HepG2 (cell line): ENCODE results near the gene TTYH2. TPM values are rescaled to one million over a fixed set of nuclear protein-coding genes. Genes with fewer than 3 reads are reported as not detected.

Experiments
- CHD4 ChIP-seq: fragments of 200-600 bp; sonication (generic); IDR thresholded peaks from 2 replicates; pipeline ENCODE4 v1.7.0; 2017; ENCODE audit warnings: mild to moderate bottlenecking, low read length, borderline replicate concordance
- DNMT1 ChIP-seq: sonication (generic); formaldehyde crosslinking; IDR thresholded peaks from 2 replicates; pipeline ENCODE4 v1.5.1; 2020; ENCODE audit warnings: mild to moderate bottlenecking, missing genetic modification reagents
- E2F5 ChIP-seq: sonication (generic); formaldehyde crosslinking; conservative IDR thresholded peaks from 2 replicates; pipeline ENCODE4 v1.4.0; 2020; ENCODE audit warnings: missing genetic modification reagents
- ERF ChIP-seq: IDR thresholded peaks from 2 replicates; pipeline ENCODE4 v1.6.1; 2018; ENCODE audit warnings: missing biosample characterization, missing genetic modification reagents
- HBP1 ChIP-seq: IDR thresholded peaks from 2 replicates; pipeline ENCODE4 v1.6.1; 2016; ENCODE audit warnings: low read depth, control low read depth
- MBD4 ChIP-seq: IDR thresholded peaks from 2 replicates; pipeline ENCODE4 v1.6.1; 2012; ENCODE audit warnings: low read length, inconsistent platforms, borderline replicate concordance
- NBN ChIP-seq: fragments of 450-650 bp; conservative IDR thresholded peaks from 2 replicates; pipeline ENCODE4 v1.6.1; 2017
- POLR2A ChIP-seq, 2 experiments: IDR thresholded peaks; 2 replicates each; pipeline ENCODE4 v1.6.1; 2011; ENCODE audit warnings: low read depth in 2 of 2, low read length in 2 of 2, mild to moderate bottlenecking in 1 of 2, moderate library complexity in 1 of 2; ENCODE audit not compliant: insufficient read depth in 1 of 2
- RAD21 ChIP-seq: fragments of 450-650 bp; formaldehyde crosslinking; IDR thresholded peaks from 2 replicates; pipeline ENCODE4 v1.5.0; 2020; ENCODE audit warnings: mild to moderate bottlenecking
- SMAD3 ChIP-seq: sonication (generic); formaldehyde crosslinking; IDR thresholded peaks from 2 replicates; pipeline ENCODE4 v1.4.0; 2020; ENCODE audit warnings: missing genetic modification reagents
- SMC3 ChIP-seq: IDR thresholded peaks from 2 replicates; pipeline ENCODE4 v1.6.1; 2011; ENCODE audit warnings: low read length, improper control_type of control experiment
- SOX13 ChIP-seq, 3 experiments: fragments of 450-650 bp in 1 of 3; sonication (generic) in 1 of 3; formaldehyde crosslinking in 1 of 3; IDR thresholded peaks in 2 of 3; conservative IDR thresholded peaks in 1 of 3; 2 replicates each; pipeline versions ENCODE4 v1.5.0 to v1.6.1; 2016 to 2020; ENCODE audit warnings: antibody characterized with exemption in 1 of 3, mild to moderate bottlenecking in 1 of 3, missing compliant biosample characterization in 1 of 3, missing genetic modification reagents in 1 of 3, moderate library complexity in 1 of 3
- TBX3 ChIP-seq: fragments of 450-650 bp; IDR thresholded peaks from 2 replicates; pipeline ENCODE4 v1.6.1; 2017; ENCODE audit warnings: antibody characterized with exemption, mild to moderate bottlenecking, inconsistent platforms, borderline replicate concordance
- XBP1 ChIP-seq: sonication (generic); formaldehyde crosslinking; IDR thresholded peaks from 2 replicates; pipeline ENCODE4 v1.5.0; 2020; ENCODE audit warnings: missing genetic modification reagents
- YY1 ChIP-seq: IDR thresholded peaks from 2 replicates; pipeline ENCODE4 v1.6.1; 2011; ENCODE audit warnings: low read length, low read depth, moderate library complexity, mild to moderate bottlenecking; ENCODE audit not compliant: insufficient read depth, insufficient replicate concordance
- ZBTB42 ChIP-seq: sonication (generic); formaldehyde crosslinking; IDR thresholded peaks from 2 replicates; pipeline ENCODE4 v1.5.0; 2020; ENCODE audit warnings: mild to moderate bottlenecking, missing genetic modification reagents
- ZFP1 ChIP-seq: IDR thresholded peaks from 2 replicates; pipeline ENCODE4 v1.6.1; 2016
- ZFP90 ChIP-seq: sonication (generic); formaldehyde crosslinking; IDR thresholded peaks from 2 replicates; pipeline ENCODE4 v1.8.0; 2022; ENCODE audit warnings: missing genetic modification reagents, mild to moderate bottlenecking, inconsistent platforms, borderline replicate concordance
- ZNF180 ChIP-seq: sonication (generic); formaldehyde crosslinking; IDR thresholded peaks from 2 replicates; pipeline ENCODE4 v1.4.0; 2020; ENCODE audit warnings: low read depth, missing genetic modification reagents, borderline replicate concordance
- ZNF329 ChIP-seq: sonication (generic); formaldehyde crosslinking; IDR thresholded peaks from 2 replicates; pipeline ENCODE4 v1.9.0; 2021; ENCODE audit warnings: low read depth, mild to moderate bottlenecking, missing genetic modification reagents
- ZNF331 ChIP-seq: sonication (generic); formaldehyde crosslinking; IDR thresholded peaks from 2 replicates; pipeline ENCODE4 v1.4.0; 2020; ENCODE audit warnings: missing genetic modification reagents
- ZNF724P ChIP-seq: sonication (generic); formaldehyde crosslinking; IDR thresholded peaks from 2 replicates; pipeline ENCODE4 v1.8.0; 2022; ENCODE audit warnings: missing genetic modification reagents, borderline replicate concordance
- ZNF780A ChIP-seq: sonication (generic); formaldehyde crosslinking; IDR thresholded peaks from 2 replicates; pipeline ENCODE4 v1.8.0; 2022; ENCODE audit warnings: mild to moderate bottlenecking, missing genetic modification reagents, moderate library complexity
- ZNF891 ChIP-seq: sonication (generic); formaldehyde crosslinking; IDR thresholded peaks from 2 replicates; pipeline ENCODE4 v1.5.0; 2020; ENCODE audit warnings: mild to moderate bottlenecking, missing genetic modification reagents
- ZSCAN31 ChIP-seq: sonication (generic); formaldehyde crosslinking; IDR thresholded peaks from 2 replicates; pipeline ENCODE4 v1.5.0; 2020; ENCODE audit warnings: low read depth, mild to moderate bottlenecking, missing genetic modification reagents
- polyA plus RNA-seq, 8 experiments: library from polyadenylated mRNA; depleted of rRNA in 3 of 8; stranded (reverse) in 7 of 8; unstranded in 1 of 8; fragments of >200 nt; fragmentation: Illumina TruSeq in 4 of 8; extraction: Trizol in 4 of 8; gene quantifications; 2 replicates each; pipeline versions ENCODE4 v1.2.1 to v1.2.3, GENCODE V29; 2011 to 2016; ENCODE audit warnings: low read depth in 4 of 8, missing spikeins in 1 of 8, mixed read lengths in 1 of 8; ENCODE audit not compliant: insufficient read depth in 1 of 8
- total RNA-seq, 5 experiments: library from RNA; depleted of rRNA; stranded (reverse); fragments of >200 nt; fragmentation: Illumina TruSeq; extraction: Trizol; gene quantifications; 2 replicates each; pipeline ENCODE4 v1.2.3, GENCODE V29; 2016; ENCODE audit warnings: low read depth in 1 of 5
- TF ChIP-seq, protein P1 (sequence below): sonication (generic); formaldehyde crosslinking; IDR thresholded peaks from 2 replicates; pipeline ENCODE4 v1.4.0; 2020; ENCODE audit warnings: mild to moderate bottlenecking, missing genetic modification reagents

The TTYH2 gene
- total and polyA plus RNA-seq, 2 of the 13 experiments (the other 11 are each of a cell fraction or from before 2014, with no cell fraction given) = 0.77 to 0.96 TPM

DNA sequence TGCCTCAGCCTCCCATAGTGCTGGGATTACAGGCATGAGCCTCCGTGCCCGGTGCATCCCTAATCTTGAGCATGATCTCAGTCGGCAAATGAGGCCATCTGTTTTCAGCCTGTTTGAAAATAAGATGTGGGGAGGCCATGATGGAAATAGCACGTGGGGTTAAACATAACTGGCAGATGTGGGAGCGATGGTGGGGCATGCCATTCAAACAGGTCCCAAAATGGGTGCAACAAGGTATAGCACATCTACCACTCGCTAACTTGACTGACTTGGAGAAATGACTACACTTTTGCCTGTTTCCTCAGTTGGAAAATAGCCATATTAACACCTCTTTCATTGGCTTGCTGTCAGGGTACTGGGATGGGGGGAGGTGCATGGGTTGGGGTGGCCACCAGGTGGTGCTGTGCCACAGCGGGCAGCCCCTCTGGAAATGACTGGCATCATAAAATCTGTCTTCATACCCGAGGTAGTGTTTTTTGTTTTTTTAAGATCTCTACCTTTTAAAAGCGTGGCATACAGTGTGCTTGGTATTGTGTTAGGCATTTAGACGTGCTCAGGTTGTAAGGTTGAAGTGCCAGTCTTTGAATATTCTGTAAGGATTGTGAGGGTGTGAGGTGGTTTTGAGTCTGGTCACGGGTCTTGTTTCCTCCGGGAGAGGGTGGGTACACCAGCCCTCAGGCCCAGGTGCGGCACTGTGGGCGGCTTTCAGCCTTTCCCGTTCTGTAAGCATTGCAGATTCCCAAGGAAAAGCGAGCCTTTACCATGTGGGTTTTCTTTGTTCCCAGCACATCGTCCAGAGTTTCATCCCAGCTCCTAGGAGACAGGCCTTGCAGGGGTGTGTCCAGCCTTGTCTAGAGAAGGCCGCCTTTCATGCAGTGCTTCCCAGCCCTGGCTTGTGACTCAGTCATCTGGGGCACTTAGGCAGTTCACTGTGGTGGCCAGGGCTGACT lies 2.9 kb upstream of the TTYH2 start (continued):
- TF ChIP-seq TBX3 = peak; percentile 66
- no peak for TF ChIP-seq ZNF329 (CRISPR knock-in tag)
- TF ChIP-seq SMC3 = 0 out of 2 replicates have a peak, but pooled peaks have one; percentile 35
- no peak for TF ChIP-seq DNMT1 (CRISPR knock-in tag)
- TF ChIP-seq ZNF724P (CRISPR knock-in tag) = 0 out of 2 replicates have a peak, but pooled peaks have one; percentile 34
- TF ChIP-seq NBN = no peak
- no peak for TF ChIP-seq ZFP90 (CRISPR knock-in tag)
- 0 out of 2 replicates have a peak, but pooled peaks have one; percentile 15 for TF ChIP-seq ZNF331 (CRISPR knock-in tag)
- no peak for TF ChIP-seq CHD4
- peak; percentile 93; the same call in 1 of the 2 replicates for TF ChIP-seq MBD4
- 0 out of 2 replicates have a peak, but pooled peaks have one; percentile 46 for TF ChIP-seq SMAD3 (CRISPR knock-in tag)
- TF ChIP-seq ZNF780A (CRISPR knock-in tag) = no peak
- no peak for TF ChIP-seq SOX13 (IDR thresholded peaks at IDR 0.05)
- no peak; a peak in 1 of 4 replicates for TF ChIP-seq SOX13 (CRISPR knock-in tag; conservative IDR thresholded peaks at IDR 0.05 in 1 of 2, IDR thresholded peaks at IDR 0.05 in 1 of 2)
- TF ChIP-seq ZSCAN31 (CRISPR knock-in tag) = peak; percentile 37; the same call in 1 of the 2 replicates
- no peak for TF ChIP-seq ZNF180 (CRISPR knock-in tag)
- TF ChIP-seq E2F5 (CRISPR knock-in tag) = no peak
- TF ChIP-seq HBP1 (CRISPR knock-in tag) = no peak
- peak in 1 of 2 experiments; percentile 71; a peak in 2 of 4 replicates for TF ChIP-seq POLR2A (IDR thresholded peaks at IDR 0.05; ENCODE audit: insufficient read depth in 1 of 2, low read depth in 2 of 2, low read length in 2 of 2)
- peak; percentile 44; the same call in 1 of the 2 replicates for TF ChIP-seq ZFP1
- peak; percentile 48; the same call in 1 of the 2 replicates for TF ChIP-seq ERF
- TF ChIP-seq ZBTB42 (CRISPR knock-in tag) = no peak
- no peak for TF ChIP-seq XBP1 (CRISPR knock-in tag)
- peak; percentile 66 for TF ChIP-seq RAD21 (CRISPR knock-in tag)
- no peak for TF ChIP-seq ZNF891
- peak; percentile 54 for TF ChIP-seq YY1
- TF ChIP-seq, protein P1, sequence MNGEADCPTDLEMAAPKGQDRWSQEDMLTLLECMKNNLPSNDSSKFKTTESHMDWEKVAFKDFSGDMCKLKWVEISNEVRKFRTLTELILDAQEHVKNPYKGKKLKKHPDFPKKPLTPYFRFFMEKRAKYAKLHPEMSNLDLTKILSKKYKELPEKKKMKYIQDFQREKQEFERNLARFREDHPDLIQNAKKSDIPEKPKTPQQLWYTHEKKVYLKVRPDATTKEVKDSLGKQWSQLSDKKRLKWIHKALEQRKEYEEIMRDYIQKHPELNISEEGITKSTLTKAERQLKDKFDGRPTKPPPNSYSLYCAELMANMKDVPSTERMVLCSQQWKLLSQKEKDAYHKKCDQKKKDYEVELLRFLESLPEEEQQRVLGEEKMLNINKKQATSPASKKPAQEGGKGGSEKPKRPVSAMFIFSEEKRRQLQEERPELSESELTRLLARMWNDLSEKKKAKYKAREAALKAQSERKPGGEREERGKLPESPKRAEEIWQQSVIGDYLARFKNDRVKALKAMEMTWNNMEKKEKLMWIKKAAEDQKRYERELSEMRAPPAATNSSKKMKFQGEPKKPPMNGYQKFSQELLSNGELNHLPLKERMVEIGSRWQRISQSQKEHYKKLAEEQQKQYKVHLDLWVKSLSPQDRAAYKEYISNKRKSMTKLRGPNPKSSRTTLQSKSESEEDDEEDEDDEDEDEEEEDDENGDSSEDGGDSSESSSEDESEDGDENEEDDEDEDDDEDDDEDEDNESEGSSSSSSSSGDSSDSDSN (CRISPR knock-in tag) = 0 out of 2 replicates have a peak, but pooled peaks have one; percentile 14
